Measurements from ENCODE around the gene PBRM1.

DNA sequence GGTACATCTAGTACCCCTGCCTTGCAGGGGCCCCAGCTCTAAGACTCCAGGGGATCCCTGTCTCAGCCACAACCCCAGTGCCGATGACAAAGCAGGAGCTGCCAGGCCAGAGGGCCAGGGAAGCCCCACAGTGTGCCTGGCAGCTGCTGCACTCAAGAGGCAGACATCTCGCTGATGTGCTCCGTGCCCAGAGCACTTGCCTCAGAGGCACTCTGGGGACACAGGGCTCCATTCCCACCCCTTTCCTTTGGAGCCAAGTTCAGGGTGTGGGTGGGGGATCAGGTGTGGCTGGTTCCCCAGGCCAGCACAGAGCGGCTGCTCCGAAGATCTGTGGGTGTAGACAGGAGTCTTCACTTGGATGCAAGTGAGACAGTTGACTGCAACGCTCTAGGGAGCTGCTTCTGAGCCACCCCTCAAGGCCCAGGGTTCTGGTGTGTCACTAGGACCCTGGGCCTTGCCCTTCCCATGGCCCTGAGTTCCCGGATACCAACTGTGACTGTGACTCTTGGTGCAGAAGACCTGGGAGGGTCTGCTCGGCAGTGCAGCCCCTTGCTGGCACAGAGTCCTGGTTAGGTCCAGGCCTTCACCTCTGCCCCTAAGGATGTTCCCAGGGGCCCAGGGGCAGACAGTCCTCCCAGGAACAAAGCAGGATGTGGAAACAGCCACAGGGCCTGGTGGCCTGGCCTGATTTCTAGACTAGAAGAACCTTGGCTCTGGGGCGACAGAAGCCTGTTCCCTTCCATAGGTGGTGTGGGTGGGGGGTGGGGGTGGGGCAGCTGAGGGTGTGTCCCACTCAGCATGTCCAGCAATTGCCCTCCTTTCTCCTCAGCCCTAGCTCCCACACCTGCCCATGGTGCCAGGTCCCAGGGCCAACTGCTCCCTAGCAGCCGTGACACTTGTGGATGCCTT, 154.5 kb downstream of the PBRM1 start:
- TF ChIP-seq, protein P1, sequence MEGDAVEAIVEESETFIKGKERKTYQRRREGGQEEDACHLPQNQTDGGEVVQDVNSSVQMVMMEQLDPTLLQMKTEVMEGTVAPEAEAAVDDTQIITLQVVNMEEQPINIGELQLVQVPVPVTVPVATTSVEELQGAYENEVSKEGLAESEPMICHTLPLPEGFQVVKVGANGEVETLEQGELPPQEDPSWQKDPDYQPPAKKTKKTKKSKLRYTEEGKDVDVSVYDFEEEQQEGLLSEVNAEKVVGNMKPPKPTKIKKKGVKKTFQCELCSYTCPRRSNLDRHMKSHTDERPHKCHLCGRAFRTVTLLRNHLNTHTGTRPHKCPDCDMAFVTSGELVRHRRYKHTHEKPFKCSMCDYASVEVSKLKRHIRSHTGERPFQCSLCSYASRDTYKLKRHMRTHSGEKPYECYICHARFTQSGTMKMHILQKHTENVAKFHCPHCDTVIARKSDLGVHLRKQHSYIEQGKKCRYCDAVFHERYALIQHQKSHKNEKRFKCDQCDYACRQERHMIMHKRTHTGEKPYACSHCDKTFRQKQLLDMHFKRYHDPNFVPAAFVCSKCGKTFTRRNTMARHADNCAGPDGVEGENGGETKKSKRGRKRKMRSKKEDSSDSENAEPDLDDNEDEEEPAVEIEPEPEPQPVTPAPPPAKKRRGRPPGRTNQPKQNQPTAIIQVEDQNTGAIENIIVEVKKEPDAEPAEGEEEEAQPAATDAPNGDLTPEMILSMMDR (IDR thresholded peaks at IDR 0.05), result no peak
- TF ChIP-seq POLR2A (IDR thresholded peaks at IDR 0.05), result no peak

Measured in thyroid gland (tissue), 4 donors.